Measurements from ENCODE around the gene DPRX. TPM values are rescaled to one million over a fixed set of nuclear protein-coding genes. Genes with fewer than 3 reads are reported as not detected.

DPRX gene
- total RNA-seq, 1 donor from 2014 or later, result not detected

DNA sequence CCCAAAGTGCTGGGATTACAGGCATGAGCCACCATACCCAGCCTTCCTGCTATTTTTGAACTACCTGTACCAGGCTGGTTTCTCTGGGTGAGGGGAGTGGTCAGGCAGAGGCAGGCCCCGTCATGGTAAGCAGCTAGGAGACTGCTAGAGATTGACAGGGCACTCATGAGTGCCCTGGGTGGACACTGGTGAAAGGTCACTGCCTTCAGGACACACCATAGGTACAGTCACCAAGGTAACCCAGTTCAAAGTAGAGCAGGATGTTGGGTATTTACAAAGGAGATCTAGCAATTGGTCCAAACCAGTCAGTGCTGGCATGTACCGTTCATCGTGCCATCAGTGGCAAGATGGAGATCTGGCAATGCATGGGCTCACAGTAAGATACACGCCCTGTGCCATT is 25.5 kb downstream of the DPRX start:
- no peak overlapping the region for H3K27ac Mint-ChIP-seq
- H3K9me3 Mint-ChIP-seq, result peaks cover 5% of the 10 kb centered on the region
- H3K4me3 Mint-ChIP-seq, result no peak overlapping the region
- DNase-seq (ENCODE audit: extremely low spot score, unreplicated experiment), result no peak
- H3K4me1 Mint-ChIP-seq (ENCODE audit: unreplicated experiment), result peaks cover 7% of the 10 kb centered on the region
- peaks cover 4% of the 10 kb centered on the region for H3K36me3 Mint-ChIP-seq
- TF ChIP-seq, protein P1, sequence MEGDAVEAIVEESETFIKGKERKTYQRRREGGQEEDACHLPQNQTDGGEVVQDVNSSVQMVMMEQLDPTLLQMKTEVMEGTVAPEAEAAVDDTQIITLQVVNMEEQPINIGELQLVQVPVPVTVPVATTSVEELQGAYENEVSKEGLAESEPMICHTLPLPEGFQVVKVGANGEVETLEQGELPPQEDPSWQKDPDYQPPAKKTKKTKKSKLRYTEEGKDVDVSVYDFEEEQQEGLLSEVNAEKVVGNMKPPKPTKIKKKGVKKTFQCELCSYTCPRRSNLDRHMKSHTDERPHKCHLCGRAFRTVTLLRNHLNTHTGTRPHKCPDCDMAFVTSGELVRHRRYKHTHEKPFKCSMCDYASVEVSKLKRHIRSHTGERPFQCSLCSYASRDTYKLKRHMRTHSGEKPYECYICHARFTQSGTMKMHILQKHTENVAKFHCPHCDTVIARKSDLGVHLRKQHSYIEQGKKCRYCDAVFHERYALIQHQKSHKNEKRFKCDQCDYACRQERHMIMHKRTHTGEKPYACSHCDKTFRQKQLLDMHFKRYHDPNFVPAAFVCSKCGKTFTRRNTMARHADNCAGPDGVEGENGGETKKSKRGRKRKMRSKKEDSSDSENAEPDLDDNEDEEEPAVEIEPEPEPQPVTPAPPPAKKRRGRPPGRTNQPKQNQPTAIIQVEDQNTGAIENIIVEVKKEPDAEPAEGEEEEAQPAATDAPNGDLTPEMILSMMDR (conservative IDR thresholded peaks at IDR 0.05), result no peak
- H3K27me3 Mint-ChIP-seq, result peaks cover 6% of the 10 kb centered on the region

DNA sequence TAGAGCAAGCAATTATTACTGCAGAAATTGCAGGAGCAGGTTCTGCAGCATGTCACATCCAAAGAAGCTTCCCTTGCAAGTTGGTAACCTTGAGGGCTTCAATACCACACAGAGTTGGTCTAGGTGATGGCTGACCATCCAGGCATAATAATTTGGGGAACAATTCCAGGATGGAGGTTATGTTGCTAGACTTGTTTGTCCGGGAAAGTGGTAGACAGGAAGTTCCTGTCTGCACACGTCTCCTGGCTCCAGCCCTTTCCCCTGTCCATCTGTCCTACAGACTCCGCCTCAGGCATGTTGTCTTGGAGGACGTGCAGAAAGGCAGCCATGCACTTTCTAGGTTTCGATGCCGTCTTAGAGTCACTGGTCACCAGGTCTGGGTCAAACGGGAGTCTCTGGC is 26.0 kb downstream of the DPRX start:
- peaks cover 6% of the 10 kb centered on the region for H3K27me3 Mint-ChIP-seq
- no peak overlapping the region for H3K4me3 Mint-ChIP-seq
- TF ChIP-seq, protein P1 (conservative IDR thresholded peaks at IDR 0.05), result no peak
- H3K27ac Mint-ChIP-seq, result no peak overlapping the region
- H3K9me3 Mint-ChIP-seq, result peaks cover 5% of the 10 kb centered on the region
- no peak for DNase-seq (ENCODE audit: extremely low spot score, unreplicated experiment)
- peaks cover 7% of the 10 kb centered on the region for H3K4me1 Mint-ChIP-seq (ENCODE audit: unreplicated experiment)
- peaks cover 4% of the 10 kb centered on the region for H3K36me3 Mint-ChIP-seq

DNA sequence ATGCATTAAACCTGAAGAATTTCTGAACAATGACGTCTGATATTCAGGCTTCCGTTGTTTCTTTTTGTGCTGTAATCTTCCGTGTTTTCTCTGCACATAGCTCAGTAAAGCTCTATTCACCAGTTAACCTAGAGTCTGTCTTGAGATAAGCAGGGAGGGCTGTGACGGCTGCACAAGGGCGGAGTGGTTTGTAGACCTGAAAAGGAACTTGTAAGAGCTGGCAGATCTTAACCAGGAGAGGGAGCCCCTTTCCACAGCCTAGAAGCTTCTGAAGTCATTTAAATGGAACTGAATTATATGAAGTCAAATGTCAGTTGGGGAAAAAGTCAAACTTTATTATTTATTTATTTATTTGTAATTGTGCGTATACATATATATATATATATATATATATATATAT is 27.5 kb downstream of the DPRX start:
- Mint-ChIP-seq H3K9me3 (peaks cover 5% of the 10 kb centered on the region), H3K36me3 (peaks cover 4% of the 10 kb centered on the region), H3K4me1 (ENCODE audit: unreplicated experiment) (peaks cover 7% of the 10 kb centered on the region), H3K27ac (peak overlapping the region; percentile 8), H3K4me3 (no peak overlapping the region), H3K27me3 (peaks cover 6% of the 10 kb centered on the region)
- TF ChIP-seq, protein P1 (conservative IDR thresholded peaks at IDR 0.05), result peak; percentile 75
- no peak for DNase-seq (ENCODE audit: extremely low spot score, unreplicated experiment)

DNA sequence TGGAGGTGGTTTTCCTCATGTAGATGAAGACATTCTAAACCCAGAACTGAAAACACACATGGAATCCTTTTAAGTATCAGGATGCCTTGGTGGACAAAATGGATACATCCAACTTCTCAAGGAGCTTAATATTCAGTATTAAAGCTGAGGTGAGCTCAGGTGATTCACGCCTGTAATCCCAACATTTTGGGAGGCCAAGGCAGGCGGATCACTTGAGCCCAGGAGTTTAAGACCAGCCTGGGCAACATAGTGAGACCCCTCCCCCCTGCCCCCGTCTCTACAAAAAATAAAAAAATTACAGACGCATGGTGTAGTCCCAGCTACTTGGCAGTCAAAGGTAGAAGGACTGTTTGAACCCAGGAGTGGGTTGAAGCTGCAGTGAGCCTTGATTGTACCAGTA is 28.8 kb downstream of the DPRX start:
- peaks cover 7% of the 10 kb centered on the region for H3K4me1 Mint-ChIP-seq (ENCODE audit: unreplicated experiment)
- peaks cover 6% of the 10 kb centered on the region for H3K27me3 Mint-ChIP-seq
- H3K4me3 Mint-ChIP-seq, result no peak overlapping the region
- no peak for DNase-seq (ENCODE audit: extremely low spot score, unreplicated experiment)
- TF ChIP-seq, protein P1 (conservative IDR thresholded peaks at IDR 0.05), result no peak
- no peaks in the 10 kb centered on the region for H3K36me3 Mint-ChIP-seq
- H3K9me3 Mint-ChIP-seq, result no peaks in the 10 kb centered on the region
- no peak overlapping the region for H3K27ac Mint-ChIP-seq

DNA sequence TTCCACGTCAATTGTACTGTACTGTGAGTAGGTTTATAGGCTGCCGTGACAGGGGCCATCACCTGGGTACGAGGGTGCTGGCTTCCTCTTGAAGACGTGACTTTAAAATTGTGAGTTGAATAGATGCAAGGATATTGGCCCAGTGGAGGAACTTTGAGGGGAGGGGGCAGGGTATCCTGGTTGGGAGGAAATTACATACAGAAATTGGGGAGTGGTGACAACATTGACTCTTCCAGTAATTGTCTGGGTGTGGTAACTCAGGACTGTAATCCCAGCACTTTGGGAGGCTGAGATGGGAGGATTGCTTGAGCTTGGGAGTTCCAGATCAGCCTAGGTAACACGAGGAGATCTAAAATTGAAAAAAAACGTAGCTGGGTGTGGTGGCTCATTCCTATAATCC is 30.4 kb downstream of the DPRX start:
- peaks cover 7% of the 10 kb centered on the region for H3K4me1 Mint-ChIP-seq (ENCODE audit: unreplicated experiment)
- H3K4me3 Mint-ChIP-seq, result no peak overlapping the region
- peaks cover 6% of the 10 kb centered on the region for H3K27me3 Mint-ChIP-seq
- no peaks in the 10 kb centered on the region for H3K36me3 Mint-ChIP-seq
- no peaks in the 10 kb centered on the region for H3K9me3 Mint-ChIP-seq
- DNase-seq (ENCODE audit: extremely low spot score, unreplicated experiment), result no peak
- TF ChIP-seq, protein P1 (conservative IDR thresholded peaks at IDR 0.05), result no peak
- no peak overlapping the region for H3K27ac Mint-ChIP-seq

DNA sequence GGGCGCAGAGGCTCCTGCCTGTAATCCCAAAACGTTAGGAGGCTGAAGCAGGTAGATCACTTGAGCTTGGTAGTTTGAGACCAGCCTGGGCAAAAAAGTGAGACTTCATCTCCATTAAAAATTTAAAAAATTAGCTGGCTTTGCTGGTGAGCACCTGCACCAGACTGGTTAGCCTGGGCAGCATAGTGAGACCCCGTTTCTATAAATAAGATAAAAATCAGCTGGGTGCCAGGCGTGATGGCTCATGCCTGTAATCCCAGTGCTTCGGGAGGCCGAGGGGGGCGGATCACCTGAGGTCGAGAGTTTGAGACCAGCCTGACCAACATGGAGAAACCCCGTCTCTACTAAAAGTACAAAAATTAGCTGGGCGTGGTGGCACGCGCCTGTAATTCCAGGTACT is 32.4 kb downstream of the DPRX start:
- H3K4me3 Mint-ChIP-seq, result no peak overlapping the region
- H3K36me3 Mint-ChIP-seq, result no peaks in the 10 kb centered on the region
- H3K9me3 Mint-ChIP-seq, result no peaks in the 10 kb centered on the region
- TF ChIP-seq, protein P1 (conservative IDR thresholded peaks at IDR 0.05), result no peak
- no peak for DNase-seq (ENCODE audit: extremely low spot score, unreplicated experiment)
- H3K27me3 Mint-ChIP-seq, result peaks cover 2% of the 10 kb centered on the region
- no peak overlapping the region for H3K27ac Mint-ChIP-seq
- peaks cover 6% of the 10 kb centered on the region for H3K4me1 Mint-ChIP-seq (ENCODE audit: unreplicated experiment)

Measured in type B pancreatic cell (in vitro differentiated cells).